Renal cortical epithelial cell (primary cell): Measurements from ENCODE around the gene DNAI4. TPM values are rescaled to one million over a fixed set of nuclear protein-coding genes. Genes with fewer than 3 reads are reported as not detected.
A peak's percentile ranks its signal among the peaks of the same experiment; 100 is the strongest.
"Not testable (repeated sequence)": the region's sequence is repeated elsewhere in the genome, so short reads cannot be mapped to it uniquely, and the experiment has no call there.

Experiments used
- DNase-seq: peaks from one replicate; pipeline ENCODE4 v3.0.0-alpha.2; 2011; ENCODE audit warnings: low read depth
- total RNA-seq: library from RNA; depleted of rRNA; stranded (reverse); fragments of >200 nt; gene quantifications from 2 replicates; pipeline ENCODE4 v1.2.3, GENCODE V29; 2014

DNAI4 gene
- total RNA-seq, 1 donor from 2014 or later = 42.3 TPM

DNA sequence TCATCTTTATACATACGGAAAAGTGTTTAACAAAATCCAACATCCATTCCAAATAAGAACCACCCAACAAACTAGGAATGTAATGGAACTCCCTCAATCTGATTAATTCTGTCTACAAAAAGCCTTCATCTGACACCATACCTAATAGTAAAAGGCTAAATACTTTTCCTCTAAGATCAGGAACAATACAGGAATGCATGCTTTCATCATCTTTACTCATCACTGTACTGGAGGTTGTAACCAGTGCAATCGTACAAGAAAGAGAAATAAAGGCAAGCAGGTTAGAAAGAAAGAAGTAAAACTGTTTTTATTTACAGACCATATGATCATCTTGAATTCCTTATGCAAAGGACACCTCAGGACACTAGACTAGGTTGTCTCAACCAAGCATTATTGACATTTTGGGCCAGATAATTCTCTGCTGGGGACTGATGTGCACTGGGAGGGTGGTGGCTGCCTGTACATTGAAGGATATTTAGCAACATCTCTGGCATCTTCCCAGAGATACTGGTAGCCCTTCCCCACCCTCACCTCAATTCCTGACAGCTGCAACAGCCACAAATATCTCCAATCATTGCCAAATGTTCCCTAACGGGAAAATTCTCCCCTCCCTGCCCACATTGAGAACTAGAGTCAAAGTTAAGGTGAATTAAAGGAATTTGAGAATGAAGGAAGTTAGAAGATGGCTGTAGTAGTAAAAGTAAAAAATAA is 93.0 kb downstream of the DNAI4 start:
- DNase-seq = no peak

GRCh38 chr1:66824771-66825170 is 99.9 kb downstream of the DNAI4 start:
- no peak for DNase-seq

DNA sequence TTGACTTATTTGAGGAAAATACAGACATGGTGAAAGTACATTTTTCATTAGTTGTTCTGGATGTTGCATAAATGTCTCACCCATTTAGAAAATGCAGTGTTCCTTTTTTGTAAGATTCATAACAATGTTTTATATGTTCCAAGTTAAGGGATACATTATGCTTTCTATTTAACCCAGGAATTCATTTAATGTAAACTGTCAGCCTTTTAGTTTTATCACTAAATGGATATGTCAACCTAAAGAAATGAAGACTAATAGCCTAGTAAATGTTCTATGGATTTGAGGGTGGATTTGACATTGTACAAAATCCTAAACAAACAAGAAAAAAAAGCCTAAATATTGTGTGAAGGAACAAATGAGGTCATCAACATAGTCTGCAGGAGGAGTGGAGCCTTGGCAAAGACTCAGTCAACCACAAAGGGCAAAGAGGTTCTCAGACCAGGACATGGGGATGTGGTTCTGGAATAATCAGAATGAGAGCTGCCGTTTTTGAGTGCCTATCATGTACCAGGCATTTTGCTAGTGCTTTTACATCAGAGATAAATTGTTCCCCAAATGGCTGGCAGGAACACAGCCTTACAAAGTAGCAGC is 114.8 kb downstream of the DNAI4 start:
- peak; percentile 68 for DNase-seq

DNA sequence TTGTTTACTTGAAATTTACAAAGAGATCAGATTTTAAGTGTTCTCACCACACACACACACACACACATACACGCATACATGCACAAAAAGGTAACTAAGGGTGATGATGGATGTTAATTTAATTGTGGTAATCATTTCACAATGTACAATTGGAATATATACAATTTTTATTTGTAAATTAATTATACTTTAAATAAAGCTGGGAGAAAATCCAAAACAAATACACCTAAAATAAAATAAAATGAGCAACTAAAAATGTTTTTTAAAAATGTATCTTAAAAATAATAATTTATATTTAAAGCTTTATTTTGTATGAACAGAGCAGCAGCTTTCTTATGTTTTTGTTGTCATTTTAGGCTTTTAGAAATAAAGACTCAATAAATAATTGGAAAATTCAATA is 115.4 kb downstream of the DNAI4 start:
- DNase-seq = no peak

- DNase-seq = not testable (repeated sequence)
Observed at GRCh38 chr1:66795839-66796238, 128.8 kb downstream of the DNAI4 start.

- DNase-seq = no peak
Observed at GRCh38 chr1:66791621-66792610, 132.7 kb downstream of the DNAI4 start.

DNA sequence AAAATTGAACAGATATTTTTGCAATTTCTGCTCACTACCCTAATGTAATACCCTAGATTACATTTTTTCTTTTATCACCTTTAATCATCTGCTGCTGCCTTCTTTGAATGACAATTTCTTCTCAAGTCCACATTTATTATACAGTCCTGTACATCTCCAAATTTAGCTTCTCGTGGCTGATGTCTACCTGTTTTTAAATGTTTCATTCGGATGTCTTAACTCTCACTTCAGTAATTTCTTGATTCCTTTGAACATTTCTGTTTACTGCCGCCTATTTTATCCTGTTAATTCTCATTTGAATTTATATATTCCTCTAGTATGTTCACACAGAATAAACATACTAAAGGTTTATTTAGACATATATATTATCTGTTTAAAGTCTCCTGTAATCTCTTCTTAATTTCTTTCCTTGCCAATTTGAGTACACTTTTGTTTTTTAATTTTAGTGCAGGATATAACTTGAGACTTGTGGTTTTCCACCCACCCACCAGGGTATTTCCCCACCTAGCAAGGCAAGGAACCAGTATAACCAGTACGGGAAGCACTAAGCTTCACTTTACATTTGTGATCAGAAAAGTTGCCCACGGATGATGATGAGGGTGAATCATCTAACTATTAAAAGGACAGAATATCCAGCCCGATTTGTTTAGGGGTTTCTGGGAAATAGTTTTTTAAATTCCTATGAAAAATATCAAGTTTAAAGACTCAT is 136.3 kb downstream of the DNAI4 start:
- DNase-seq = peak; percentile 20

GRCh38 chr1:66787641-66788040 is 137.0 kb downstream of the DNAI4 start:
- DNase-seq = no peak

GRCh38 chr1:66785800-66786199 is 138.9 kb downstream of the DNAI4 start:
- not testable (repeated sequence) for DNase-seq

DNA sequence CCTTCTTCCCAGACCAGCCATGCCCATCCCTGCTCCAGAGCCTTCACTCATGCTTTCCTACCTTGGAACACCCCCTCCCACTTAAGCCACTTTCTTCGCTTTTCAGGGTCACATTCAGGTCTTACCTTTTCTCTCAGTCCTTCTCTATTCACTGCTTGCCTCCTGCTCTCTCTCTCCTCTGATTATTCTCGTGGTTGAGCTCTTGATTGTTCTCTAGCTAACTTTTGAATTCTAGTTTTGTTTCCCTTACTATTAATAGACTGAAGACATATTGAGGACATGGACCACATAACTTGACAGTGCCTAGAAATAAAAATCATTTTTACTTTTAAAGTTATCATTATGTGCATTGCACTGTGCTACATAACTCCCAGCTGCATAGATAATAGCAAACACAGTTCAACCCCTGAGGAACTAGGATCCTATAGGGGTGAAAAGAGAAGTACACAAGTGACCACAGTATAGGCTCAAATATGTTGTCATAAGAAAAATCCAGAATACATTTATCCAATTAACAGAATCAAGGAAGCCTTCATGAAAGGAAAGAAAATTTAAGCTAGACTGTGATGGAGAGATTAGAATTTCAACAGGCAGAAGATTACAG is 145.1 kb downstream of the DNAI4 start:
- DNase-seq = no peak

DNA sequence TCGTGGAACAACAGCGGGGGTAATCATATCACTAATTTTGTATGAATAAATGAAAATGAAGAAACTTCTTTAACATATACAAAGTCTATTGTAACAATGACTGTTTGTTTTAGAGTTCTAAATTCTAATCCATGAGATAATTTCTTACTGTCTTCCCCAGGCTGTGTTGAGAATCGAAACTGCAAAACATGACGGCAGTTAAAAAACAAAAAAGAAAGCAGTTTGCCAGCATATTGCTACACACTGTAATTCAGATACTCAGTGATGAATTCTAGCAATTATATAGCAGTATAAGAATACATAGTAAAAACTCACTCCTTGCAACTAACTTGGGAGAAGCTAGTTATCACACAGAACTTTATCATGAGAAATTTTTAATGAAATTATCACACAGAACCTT is 145.7 kb downstream of the DNAI4 start:
- DNase-seq = no peak

DNA sequence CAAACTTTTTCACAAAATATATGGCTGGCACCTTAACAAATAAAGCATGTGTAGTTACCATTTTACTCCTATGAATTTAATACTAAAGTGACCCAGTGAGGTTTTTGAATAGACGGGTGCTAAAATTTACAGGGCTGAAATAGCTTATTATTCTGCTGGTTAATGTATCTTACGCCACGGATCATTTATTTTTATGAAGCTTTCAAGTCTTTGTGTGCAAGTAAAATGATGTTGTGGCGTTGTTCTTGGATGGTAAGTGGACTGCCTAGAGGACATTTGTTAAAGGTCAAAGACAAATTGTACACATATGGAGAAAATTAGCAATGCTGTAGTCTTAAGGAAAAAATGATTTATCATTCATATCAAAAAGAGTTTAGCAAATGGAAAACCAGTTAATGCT is 146.4 kb downstream of the DNAI4 start:
- peak; percentile 62 for DNase-seq

- no peak for DNase-seq
Observed at GRCh38 chr1:66777831-66778230, 146.8 kb downstream of the DNAI4 start.

DNA sequence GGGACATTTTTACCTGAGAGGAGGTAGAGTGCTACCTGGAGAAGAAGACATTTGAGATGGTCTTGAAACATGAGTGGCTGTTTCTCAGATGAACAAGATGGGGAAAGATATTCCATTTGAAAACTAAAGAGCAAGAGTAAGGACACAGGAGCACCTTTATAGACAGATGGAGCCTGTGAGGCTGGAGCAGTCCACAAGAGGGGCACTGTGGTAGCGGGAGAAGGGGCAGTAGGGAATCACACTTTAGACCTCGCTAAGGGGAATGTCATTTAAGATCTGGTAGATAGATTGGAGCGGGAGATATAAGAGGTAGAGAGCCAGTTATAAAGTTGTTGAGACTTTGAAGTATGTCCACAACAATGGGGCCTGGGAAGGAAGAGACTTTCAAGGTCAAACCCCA is 149.0 kb downstream of the DNAI4 start:
- DNase-seq = no peak

- no peak for DNase-seq
Observed at GRCh38 chr1:66774438-66774837, 150.2 kb downstream of the DNAI4 start.

GRCh38 chr1:66773227-66773626 is 151.4 kb downstream of the DNAI4 start:
- no peak for DNase-seq

DNA sequence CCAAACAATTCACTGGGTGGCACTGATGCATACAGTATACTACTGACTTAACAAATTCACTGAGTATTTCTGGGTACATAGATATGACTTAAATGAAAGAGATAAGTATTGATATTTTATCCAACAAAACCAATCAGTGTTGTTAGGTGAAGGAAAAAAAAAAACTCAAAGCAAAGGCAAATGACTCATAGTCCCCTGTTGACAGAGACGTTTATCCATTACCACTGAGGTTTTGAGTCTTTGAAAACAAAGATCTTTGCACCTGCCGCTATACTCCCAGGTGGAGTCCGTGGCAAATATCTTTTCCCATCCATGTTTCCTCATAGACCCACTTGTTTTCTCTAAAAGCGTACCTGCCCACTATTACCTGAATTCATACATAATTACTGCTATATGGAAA is 154.0 kb downstream of the DNAI4 start:
- peak; percentile 27 for DNase-seq

- DNase-seq = no peak
Observed at GRCh38 chr1:66770240-66770639, 154.4 kb downstream of the DNAI4 start.

DNA sequence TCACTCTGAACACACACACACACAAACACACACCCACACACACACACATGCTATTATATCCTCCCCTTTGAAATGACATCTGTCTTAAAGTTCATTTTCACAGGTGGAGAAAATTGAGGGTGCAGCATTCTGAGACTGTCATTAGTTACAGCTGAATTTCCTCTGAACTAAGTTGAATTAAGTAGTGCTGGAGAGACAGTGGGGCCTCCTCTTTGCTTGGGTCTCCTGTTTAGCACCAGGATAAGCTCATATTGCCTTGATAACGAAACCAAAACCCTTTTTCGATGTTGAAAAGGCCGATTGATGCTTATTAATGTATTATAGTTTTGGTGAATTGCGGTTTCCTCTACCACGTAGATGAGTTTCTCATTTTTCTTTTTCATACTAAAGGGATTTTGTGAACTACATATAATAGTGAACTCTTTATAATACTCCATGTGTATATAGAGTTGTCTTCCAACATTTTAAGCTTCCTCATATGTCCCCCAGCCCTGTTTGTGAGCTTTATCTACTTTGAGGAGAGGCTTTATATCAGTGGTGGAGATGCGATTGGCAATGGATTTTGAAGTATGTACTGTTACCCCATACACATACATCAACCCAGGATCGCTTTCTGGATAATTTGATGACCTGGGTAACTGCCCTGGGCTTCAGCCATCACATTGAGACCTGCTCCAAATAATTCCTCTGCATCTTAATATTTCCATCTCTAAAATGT is 155.0 kb downstream of the DNAI4 start:
- no peak for DNase-seq

DNA sequence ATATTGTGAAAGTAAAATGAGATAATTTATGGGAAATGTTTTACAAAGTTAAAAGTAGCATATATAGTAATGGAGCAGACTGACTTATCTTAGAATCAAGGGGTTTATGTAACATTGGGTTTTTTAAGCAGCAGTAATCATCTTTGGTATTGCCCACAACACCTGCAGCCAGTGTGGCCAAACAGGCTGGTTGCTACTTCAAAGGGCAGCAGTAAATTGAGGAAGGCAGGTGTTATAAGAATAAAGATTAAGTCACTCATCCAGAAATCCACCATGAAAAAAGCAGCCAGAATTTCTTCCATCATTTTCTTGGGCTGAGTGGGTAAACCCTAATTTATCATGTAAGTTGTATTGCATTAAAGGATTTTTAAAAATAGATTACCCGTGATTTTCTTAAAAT is 155.7 kb downstream of the DNAI4 start:
- no peak for DNase-seq

GRCh38 chr1:66767626-66768025 is 157.0 kb downstream of the DNAI4 start:
- no peak for DNase-seq
